HEK293 (cell line): ENCODE measurements around the gene RMND5B.

ENCODE experiments used
- CTCF ChIA-PET: fragments of 350-600 bp; formaldehyde crosslinking; extraction: SDS; loops from one replicate; lab custom pipeline; 2021; ENCODE audit warnings: antibody characterized with exemption; lab: Yijun Ruan, JAX
- POLR2A ChIA-PET: fragments of 300-600 bp; formaldehyde crosslinking; extraction: SDS; loops from one replicate; lab custom pipeline; 2020; ENCODE audit warnings: antibody characterized with exemption, inconsistent platforms; lab: Yijun Ruan, JAX
- H3K27ac ChIP-seq: fragments of 200-500 bp; sonication (Bioruptor generic); 2 replicates; pipeline ENCODE4 v1.5.1; 2014; ENCODE audit warnings: low read depth, low read length, control low read depth, inconsistent platforms; ENCODE audit errors: extremely low read depth
- H3K36me3 ChIP-seq, 2 experiments: fragments of 200-500 bp in 1 of 2; sonication (Bioruptor generic) in 1 of 2; 1 replicate in 1 of 2; 2 replicates in 1 of 2; pipeline ENCODE4 v1.5.1; 2014 to 2017; ENCODE audit warnings: inconsistent platforms in 2 of 2, low read length in 2 of 2; ENCODE audit not compliant: control insufficient read depth in 2 of 2, insufficient read depth in 1 of 2
- H3K4me1 ChIP-seq: fragments of 200-500 bp; sonication (Bioruptor generic); 2 replicates; pipeline ENCODE4 v1.5.1; 2014; ENCODE audit warnings: mild to moderate bottlenecking, low read length, inconsistent platforms; ENCODE audit not compliant: control insufficient read depth, insufficient read depth
- H3K4me3 ChIP-seq: 2 replicates; pipeline ENCODE4 v1.5.1; 2011; ENCODE audit warnings: low read depth, mild to moderate bottlenecking, control low read depth, low read length, moderate library complexity
- H3K9me3 ChIP-seq: fragments of 200-500 bp; sonication (Bioruptor generic); 2 replicates; pipeline ENCODE4 v1.5.1; 2014; ENCODE audit warnings: low read depth, low read length, inconsistent platforms; ENCODE audit not compliant: control insufficient read depth, insufficient read depth
- EGR2 ChIP-seq: fragments of 450-650 bp; formaldehyde crosslinking; IDR thresholded peaks from 2 replicates; pipeline ENCODE4 v1.5.1; 2016; ENCODE audit warnings: low read depth, missing biosample characterization, missing genetic modification characterization
- KLF1 ChIP-seq: fragments of 450-650 bp; formaldehyde crosslinking; IDR thresholded peaks from 2 replicates; pipeline ENCODE4 v1.5.1; 2016; ENCODE audit warnings: missing biosample characterization, missing genetic modification characterization
- SP2 ChIP-seq: fragments of 450-650 bp; formaldehyde crosslinking; IDR thresholded peaks from 2 replicates; pipeline ENCODE4 v1.5.1; 2016; ENCODE audit warnings: missing biosample characterization, missing genetic modification characterization
- YY2 ChIP-seq: fragments of 450-650 bp; formaldehyde crosslinking; IDR thresholded peaks from 2 replicates; pipeline ENCODE4 v1.5.1; 2016; ENCODE audit warnings: missing biosample characterization, missing genetic modification characterization
- ZFHX2 ChIP-seq: fragments of 450-650 bp; formaldehyde crosslinking; conservative IDR thresholded peaks from 2 replicates; pipeline ENCODE4 v1.5.1; 2016; ENCODE audit warnings: missing biosample characterization, missing genetic modification characterization
- ZIC2 ChIP-seq: fragments of 450-650 bp; formaldehyde crosslinking; IDR thresholded peaks from 2 replicates; pipeline ENCODE4 v1.5.1; 2016; ENCODE audit warnings: missing biosample characterization, missing genetic modification characterization
- ZNF121 ChIP-seq: fragments of 450-650 bp; formaldehyde crosslinking; IDR thresholded peaks from 2 replicates; pipeline ENCODE4 v1.5.1; 2016; ENCODE audit warnings: missing biosample characterization, missing genetic modification characterization
- ZNF24 ChIP-seq: fragments of 450-650 bp; formaldehyde crosslinking; IDR thresholded peaks from 2 replicates; pipeline ENCODE4 v1.5.1; 2016; ENCODE audit warnings: missing biosample characterization, missing genetic modification characterization
- ZNF366 ChIP-seq: fragments of 450-650 bp; formaldehyde crosslinking; conservative IDR thresholded peaks from 2 replicates; pipeline ENCODE4 v1.5.1; 2016; ENCODE audit warnings: missing biosample characterization, missing genetic modification characterization
- ZNF48 ChIP-seq: fragments of 450-650 bp; formaldehyde crosslinking; IDR thresholded peaks from 2 replicates; pipeline ENCODE4 v1.5.1; 2016; ENCODE audit warnings: missing biosample characterization, missing genetic modification characterization
- ZNF600 ChIP-seq: fragments of 450-650 bp; formaldehyde crosslinking; IDR thresholded peaks from 2 replicates; pipeline ENCODE4 v1.5.1; 2016; ENCODE audit warnings: missing biosample characterization, missing genetic modification characterization
- ZNF623 ChIP-seq: fragments of 450-650 bp; formaldehyde crosslinking; IDR thresholded peaks from 2 replicates; pipeline ENCODE4 v1.5.1; 2016; ENCODE audit warnings: missing biosample characterization, missing genetic modification characterization
- ZNF785 ChIP-seq: fragments of 450-650 bp; formaldehyde crosslinking; IDR thresholded peaks from 2 replicates; pipeline ENCODE4 v1.5.1; 2016; ENCODE audit warnings: missing biosample characterization, missing genetic modification characterization
- ZNF837 ChIP-seq: fragments of 450-650 bp; formaldehyde crosslinking; IDR thresholded peaks from 2 replicates; pipeline ENCODE4 v1.5.1; 2016; ENCODE audit warnings: missing biosample characterization, missing genetic modification characterization
- ZSCAN30 ChIP-seq: fragments of 450-650 bp; IDR thresholded peaks from 2 replicates; pipeline ENCODE4 v1.5.1; 2018; ENCODE audit warnings: missing biosample characterization, mild to moderate bottlenecking, missing genetic modification characterization, moderate library complexity
- TF ChIP-seq, protein P1 (sequence below): fragments of 450-650 bp; formaldehyde crosslinking; IDR thresholded peaks from 2 replicates; pipeline ENCODE4 v1.5.1; 2016; ENCODE audit warnings: missing biosample characterization, missing genetic modification characterization
- TF ChIP-seq, protein P2 (sequence below): fragments of 450-650 bp; IDR thresholded peaks from 2 replicates; pipeline ENCODE4 v1.5.1; 2018; ENCODE audit warnings: missing biosample characterization, missing genetic modification characterization
- TF ChIP-seq, protein P3 (sequence below): fragments of 450-650 bp; formaldehyde crosslinking; IDR thresholded peaks from 2 replicates; pipeline ENCODE4 v1.5.1; 2016; ENCODE audit warnings: missing biosample characterization, missing genetic modification characterization
- TF ChIP-seq, protein P4 (sequence below): fragments of 450-650 bp; formaldehyde crosslinking; IDR thresholded peaks from 2 replicates; pipeline ENCODE4 v1.5.1; 2017; ENCODE audit warnings: missing biosample characterization, missing genetic modification characterization
- TF ChIP-seq, protein P5 (sequence below): fragments of 450-650 bp; formaldehyde crosslinking; IDR thresholded peaks from 2 replicates; pipeline ENCODE4 v1.5.1; 2017; ENCODE audit warnings: missing biosample characterization, missing genetic modification characterization

RMND5B gene

DNA sequence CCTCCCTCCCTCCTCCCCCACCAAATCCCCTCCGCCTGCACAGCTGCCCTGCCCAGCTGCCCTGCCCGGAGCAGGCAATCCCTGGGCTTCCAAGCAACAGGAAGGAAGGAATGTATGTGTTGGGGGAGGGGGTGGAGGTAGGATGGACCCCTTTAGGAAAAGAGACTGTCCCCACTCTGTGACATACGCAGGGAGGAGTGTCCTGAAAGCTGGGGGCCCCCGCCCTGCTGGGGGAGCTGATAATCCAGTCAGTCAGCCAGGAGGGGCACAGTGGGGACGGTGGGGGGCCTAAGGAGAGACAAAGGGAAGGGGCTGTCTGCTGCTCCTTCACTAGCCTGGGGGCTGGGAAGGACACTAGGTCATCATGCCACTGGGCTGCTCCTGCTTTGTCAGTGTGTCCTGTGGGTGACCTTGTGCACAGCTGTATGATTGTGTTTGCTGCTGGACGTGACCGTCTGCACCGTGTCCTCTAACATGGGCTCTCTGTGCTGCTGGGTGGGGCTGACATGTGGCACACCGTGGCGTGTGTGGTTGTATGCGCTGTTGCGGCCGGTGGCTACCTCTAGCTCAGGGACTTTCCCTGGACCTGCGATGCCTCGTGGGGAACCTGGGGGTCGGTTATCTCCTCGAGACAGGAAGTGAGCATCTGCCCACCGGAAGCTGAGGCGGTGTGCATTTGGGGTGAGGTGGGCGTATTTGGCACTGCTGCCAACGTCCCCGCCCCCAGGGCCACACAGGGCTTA, 14.5 kb upstream of the RMND5B start:
- H3K4me3 ChIP-seq, result no peak overlapping the region
- H3K9me3 ChIP-seq, result no peaks in the 10 kb centered on the region
- no peak overlapping the region for H3K27ac ChIP-seq
- CTCF ChIA-PET, result no interaction called here
- 0 out of 2 replicates have a peak, but pooled peaks cover under 1% of the 10 kb centered on the region for H3K4me1 ChIP-seq
- TF ChIP-seq SP2 (tag by site-specific recombination) (0 out of 2 replicates have a peak, but pooled peaks have one; percentile 6), ZNF600 (tag by site-specific recombination) (0 out of 2 replicates have a peak, but pooled peaks have one; percentile 15), ZNF48 (no peak), ZNF24 (tag by site-specific recombination) (no peak), ZSCAN30 (tag by site-specific recombination) (no peak), KLF1 (peak; percentile 38; the same call in 1 of the 2 replicates), EGR2 (peak; percentile 85), ZNF366 (no peak), ZIC2 (tag by site-specific recombination) (0 out of 2 replicates have a peak, but pooled peaks have one; percentile 7), ZNF785 (tag by site-specific recombination) (no peak), ZFHX2 (peak; percentile 90), ZNF121 (tag by site-specific recombination) (no peak), YY2 (tag by site-specific recombination) (no peak), ZNF837 (tag by site-specific recombination) (no peak), ZNF623 (no peak)
- TF ChIP-seq, protein P1, sequence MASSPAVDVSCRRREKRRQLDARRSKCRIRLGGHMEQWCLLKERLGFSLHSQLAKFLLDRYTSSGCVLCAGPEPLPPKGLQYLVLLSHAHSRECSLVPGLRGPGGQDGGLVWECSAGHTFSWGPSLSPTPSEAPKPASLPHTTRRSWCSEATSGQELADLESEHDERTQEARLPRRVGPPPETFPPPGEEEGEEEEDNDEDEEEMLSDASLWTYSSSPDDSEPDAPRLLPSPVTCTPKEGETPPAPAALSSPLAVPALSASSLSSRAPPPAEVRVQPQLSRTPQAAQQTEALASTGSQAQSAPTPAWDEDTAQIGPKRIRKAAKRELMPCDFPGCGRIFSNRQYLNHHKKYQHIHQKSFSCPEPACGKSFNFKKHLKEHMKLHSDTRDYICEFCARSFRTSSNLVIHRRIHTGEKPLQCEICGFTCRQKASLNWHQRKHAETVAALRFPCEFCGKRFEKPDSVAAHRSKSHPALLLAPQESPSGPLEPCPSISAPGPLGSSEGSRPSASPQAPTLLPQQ, result no peak
- TF ChIP-seq, protein P2, sequence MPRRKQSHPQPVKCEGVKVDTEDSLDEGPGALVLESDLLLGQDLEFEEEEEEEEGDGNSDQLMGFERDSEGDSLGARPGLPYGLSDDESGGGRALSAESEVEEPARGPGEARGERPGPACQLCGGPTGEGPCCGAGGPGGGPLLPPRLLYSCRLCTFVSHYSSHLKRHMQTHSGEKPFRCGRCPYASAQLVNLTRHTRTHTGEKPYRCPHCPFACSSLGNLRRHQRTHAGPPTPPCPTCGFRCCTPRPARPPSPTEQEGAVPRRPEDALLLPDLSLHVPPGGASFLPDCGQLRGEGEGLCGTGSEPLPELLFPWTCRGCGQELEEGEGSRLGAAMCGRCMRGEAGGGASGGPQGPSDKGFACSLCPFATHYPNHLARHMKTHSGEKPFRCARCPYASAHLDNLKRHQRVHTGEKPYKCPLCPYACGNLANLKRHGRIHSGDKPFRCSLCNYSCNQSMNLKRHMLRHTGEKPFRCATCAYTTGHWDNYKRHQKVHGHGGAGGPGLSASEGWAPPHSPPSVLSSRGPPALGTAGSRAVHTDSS (tag by site-specific recombination), result no peak
- TF ChIP-seq, protein P3, sequence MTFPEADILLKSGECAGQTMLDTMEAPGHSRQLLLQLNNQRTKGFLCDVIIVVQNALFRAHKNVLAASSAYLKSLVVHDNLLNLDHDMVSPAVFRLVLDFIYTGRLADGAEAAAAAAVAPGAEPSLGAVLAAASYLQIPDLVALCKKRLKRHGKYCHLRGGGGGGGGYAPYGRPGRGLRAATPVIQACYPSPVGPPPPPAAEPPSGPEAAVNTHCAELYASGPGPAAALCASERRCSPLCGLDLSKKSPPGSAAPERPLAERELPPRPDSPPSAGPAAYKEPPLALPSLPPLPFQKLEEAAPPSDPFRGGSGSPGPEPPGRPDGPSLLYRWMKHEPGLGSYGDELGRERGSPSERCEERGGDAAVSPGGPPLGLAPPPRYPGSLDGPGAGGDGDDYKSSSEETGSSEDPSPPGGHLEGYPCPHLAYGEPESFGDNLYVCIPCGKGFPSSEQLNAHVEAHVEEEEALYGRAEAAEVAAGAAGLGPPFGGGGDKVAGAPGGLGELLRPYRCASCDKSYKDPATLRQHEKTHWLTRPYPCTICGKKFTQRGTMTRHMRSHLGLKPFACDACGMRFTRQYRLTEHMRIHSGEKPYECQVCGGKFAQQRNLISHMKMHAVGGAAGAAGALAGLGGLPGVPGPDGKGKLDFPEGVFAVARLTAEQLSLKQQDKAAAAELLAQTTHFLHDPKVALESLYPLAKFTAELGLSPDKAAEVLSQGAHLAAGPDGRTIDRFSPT (tag by site-specific recombination), result 0 out of 2 replicates have a peak, but pooled peaks have one; percentile 19
- TF ChIP-seq, protein P4, sequence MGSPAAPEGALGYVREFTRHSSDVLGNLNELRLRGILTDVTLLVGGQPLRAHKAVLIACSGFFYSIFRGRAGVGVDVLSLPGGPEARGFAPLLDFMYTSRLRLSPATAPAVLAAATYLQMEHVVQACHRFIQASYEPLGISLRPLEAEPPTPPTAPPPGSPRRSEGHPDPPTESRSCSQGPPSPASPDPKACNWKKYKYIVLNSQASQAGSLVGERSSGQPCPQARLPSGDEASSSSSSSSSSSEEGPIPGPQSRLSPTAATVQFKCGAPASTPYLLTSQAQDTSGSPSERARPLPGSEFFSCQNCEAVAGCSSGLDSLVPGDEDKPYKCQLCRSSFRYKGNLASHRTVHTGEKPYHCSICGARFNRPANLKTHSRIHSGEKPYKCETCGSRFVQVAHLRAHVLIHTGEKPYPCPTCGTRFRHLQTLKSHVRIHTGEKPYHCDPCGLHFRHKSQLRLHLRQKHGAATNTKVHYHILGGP (tag by site-specific recombination), result no peak
- TF ChIP-seq, protein P5, sequence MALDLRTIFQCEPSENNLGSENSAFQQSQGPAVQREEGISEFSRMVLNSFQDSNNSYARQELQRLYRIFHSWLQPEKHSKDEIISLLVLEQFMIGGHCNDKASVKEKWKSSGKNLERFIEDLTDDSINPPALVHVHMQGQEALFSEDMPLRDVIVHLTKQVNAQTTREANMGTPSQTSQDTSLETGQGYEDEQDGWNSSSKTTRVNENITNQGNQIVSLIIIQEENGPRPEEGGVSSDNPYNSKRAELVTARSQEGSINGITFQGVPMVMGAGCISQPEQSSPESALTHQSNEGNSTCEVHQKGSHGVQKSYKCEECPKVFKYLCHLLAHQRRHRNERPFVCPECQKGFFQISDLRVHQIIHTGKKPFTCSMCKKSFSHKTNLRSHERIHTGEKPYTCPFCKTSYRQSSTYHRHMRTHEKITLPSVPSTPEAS, result no peak
- TF ChIP-seq, all 188 proteins: peak for 7
- POLR2A ChIA-PET, result interaction anchor here (0.6 to 2.0 kb wide), 4 partner anchors 15 to 88 kb away, joined by 3 to 8 read pairs (median 4); partner anchors contain the start of genes HNRNPAB, NHP2 and RMND5B
- H3K36me3 ChIP-seq, result no peaks in the 10 kb centered on the region
